Mesothelial cell of epicardium (in vitro differentiated cells): ENCODE measurements around the gene TLR8. TPM values are rescaled to one million over a fixed set of nuclear protein-coding genes. Genes with fewer than 3 reads are reported as not detected.

Experiments used
- DNase-seq, 2 experiments: peaks; one replicate each; pipeline ENCODE4 v3.0.0; 2021; ENCODE audit warnings: low spot score in 2 of 2; ENCODE audit not compliant: unreplicated experiment in 2 of 2
- H3K27ac Mint-ChIP-seq: 2 replicates; pipeline ENCODE4 v1.8.0; 2021; ENCODE audit warnings: mixed read lengths
- H3K27me3 Mint-ChIP-seq: 2 replicates; pipeline ENCODE4 v1.8.0; 2021; ENCODE audit warnings: low read depth, mixed read lengths
- H3K36me3 Mint-ChIP-seq: 2 replicates; pipeline ENCODE4 v1.8.0; 2021; ENCODE audit warnings: mixed read lengths
- H3K4me1 Mint-ChIP-seq: 2 replicates; pipeline ENCODE4 v1.8.0; 2021; ENCODE audit warnings: mixed read lengths
- H3K4me3 Mint-ChIP-seq: 2 replicates; pipeline ENCODE4 v1.8.0; 2021; ENCODE audit warnings: mild to moderate bottlenecking, moderate library complexity, mixed read lengths
- H3K9me3 Mint-ChIP-seq: 2 replicates; pipeline ENCODE4 v1.8.0; 2021; ENCODE audit warnings: mixed read lengths
- total RNA-seq: library from RNA; stranded (reverse); gene quantifications from 3 replicates; pipeline ENCODE4 v1.2.1, GENCODE V29; 2021
- TF ChIP-seq, protein P1 (sequence below): fragments of 200-600 bp; sonication (generic); IDR thresholded peaks from one replicate; pipeline ENCODE4 v1.5.0; 2021; ENCODE audit warnings: antibody characterized with exemption; ENCODE audit not compliant: unreplicated experiment

Gene TLR8
- total RNA-seq: not detected in 3 replicates

DNA sequence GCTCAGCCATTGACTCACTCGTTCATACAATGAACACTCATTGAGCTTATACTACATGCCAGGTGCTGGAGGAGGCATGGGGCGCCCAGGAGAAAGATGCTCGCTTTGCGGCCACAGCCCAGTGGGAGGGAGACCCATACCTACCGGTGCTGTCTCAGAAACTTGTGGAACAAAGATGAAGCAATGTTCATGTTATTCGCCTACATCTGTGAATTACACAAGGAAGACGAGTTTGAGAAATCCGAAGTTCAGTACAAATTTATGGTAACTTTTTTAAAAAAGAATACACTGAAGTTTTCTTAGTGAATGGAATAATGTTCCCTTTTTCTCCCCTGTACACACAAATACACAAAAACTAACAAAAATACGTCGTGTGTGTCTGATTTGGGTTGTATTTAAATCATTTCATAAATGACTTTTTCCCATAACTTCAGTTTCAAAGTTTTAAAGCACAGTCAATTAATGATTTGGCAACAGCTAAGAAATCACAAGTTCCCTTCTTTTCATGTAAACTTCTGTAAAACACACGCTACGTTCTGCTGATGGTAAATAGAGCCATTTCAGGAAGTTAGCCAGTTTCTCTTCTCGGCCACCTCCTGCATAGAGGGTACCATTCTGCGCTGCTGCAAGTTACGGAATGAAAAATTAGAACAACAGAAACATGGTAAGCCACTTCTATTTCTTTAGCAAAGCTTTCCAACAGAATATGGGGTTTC is at the start of gene TLR8:
Gene TLR8 (plus strand): TSS at position 575 of the 716 bp plus-strand sequence. CDS start 87 bp downstream, at position 662.
- TF ChIP-seq, protein P1, sequence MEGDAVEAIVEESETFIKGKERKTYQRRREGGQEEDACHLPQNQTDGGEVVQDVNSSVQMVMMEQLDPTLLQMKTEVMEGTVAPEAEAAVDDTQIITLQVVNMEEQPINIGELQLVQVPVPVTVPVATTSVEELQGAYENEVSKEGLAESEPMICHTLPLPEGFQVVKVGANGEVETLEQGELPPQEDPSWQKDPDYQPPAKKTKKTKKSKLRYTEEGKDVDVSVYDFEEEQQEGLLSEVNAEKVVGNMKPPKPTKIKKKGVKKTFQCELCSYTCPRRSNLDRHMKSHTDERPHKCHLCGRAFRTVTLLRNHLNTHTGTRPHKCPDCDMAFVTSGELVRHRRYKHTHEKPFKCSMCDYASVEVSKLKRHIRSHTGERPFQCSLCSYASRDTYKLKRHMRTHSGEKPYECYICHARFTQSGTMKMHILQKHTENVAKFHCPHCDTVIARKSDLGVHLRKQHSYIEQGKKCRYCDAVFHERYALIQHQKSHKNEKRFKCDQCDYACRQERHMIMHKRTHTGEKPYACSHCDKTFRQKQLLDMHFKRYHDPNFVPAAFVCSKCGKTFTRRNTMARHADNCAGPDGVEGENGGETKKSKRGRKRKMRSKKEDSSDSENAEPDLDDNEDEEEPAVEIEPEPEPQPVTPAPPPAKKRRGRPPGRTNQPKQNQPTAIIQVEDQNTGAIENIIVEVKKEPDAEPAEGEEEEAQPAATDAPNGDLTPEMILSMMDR: no peak
- no peak for DNase-seq
- Mint-ChIP-seq H3K27me3 (no peaks in the 10 kb centered on the region), H3K36me3 (no peaks in the 10 kb centered on the region), H3K27ac (no peak within 1 kb of the TSS), H3K4me1 (no peaks in the 10 kb centered on the region), H3K9me3 (peaks cover 11% of the 10 kb centered on the region), H3K4me3 (no peak within 1 kb of the TSS)

DNA sequence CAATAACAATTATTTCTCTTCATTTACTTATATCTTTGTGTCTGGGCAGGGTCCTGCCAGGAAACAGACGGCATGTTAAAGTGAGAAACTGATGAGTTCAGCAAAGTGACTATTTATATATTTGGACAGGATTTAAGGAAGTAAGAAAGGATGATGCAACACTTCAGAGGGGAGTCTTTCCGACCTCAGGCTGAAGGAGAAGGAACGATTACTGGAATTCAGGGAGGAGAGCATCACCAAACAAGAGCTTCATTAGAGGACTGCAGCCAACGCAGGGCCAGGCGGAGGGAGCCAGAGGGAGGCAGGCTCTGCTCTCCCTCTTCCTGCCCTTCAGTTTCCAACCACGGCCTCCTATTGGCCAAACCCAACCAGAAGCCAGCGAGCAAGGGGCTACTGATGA is 41.1 kb upstream of the TLR8 start:
- Mint-ChIP-seq H3K36me3 (peaks cover 2% of the 10 kb centered on the region), H3K27me3 (no peaks in the 10 kb centered on the region), H3K9me3 (peaks cover 44% of the 10 kb centered on the region), H3K4me1 (no peaks in the 10 kb centered on the region), H3K4me3 (no peak overlapping the region), H3K27ac (no peak overlapping the region)
- DNase-seq: no peak
- TF ChIP-seq, protein P1: no peak

DNA sequence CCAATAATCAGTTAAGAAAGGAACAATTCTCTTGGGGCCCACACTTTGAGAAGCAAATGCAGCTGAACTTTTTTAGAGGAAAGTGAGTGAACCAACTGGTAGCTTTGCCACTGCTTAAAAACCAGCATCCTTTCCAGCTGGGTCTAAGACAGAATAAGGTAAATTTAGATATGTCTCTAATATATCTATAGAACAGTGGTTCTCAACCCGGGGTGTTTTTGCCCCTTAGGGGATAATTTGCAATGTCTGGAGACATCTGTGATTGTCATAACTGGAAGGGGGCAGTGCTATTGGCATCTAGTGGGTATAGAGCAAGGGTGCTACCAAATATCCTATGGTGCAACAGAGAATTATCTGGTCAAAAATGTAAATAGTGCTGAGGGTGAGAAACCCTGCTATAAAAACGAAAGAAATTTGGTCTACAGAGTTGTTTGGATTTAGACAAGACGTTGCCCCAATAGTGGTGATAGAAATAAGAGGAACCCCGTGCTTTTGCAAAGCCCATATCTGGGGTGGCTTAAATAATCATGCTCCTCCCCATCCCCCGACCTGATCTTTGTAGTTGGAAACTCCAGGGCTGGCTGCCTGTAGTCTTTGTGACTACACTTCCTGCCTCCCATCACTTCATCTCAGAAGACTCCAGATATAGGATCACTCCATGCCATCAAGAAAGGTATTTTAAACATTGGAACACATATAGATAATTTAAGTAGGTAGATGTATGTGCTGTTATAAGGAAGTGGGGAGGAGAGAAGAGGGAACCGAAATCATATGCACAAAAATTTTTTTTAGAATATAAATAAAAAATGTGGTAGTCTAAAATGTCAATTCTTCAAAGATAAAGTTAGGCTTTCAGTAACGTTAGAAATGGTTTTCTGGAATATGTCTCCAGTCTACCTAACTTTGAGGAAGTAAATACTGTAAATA is 39.7 kb upstream of the TLR8 start, which contains the start of gene TLR7:
Gene TLR7 (plus strand): TSS at position 622 of the 927 bp plus-strand sequence. CDS start 507 bp downstream, outside the sequence.
- no peaks in the 10 kb centered on the region for H3K27me3 Mint-ChIP-seq
- no peak within 1 kb of the TSS for H3K4me3 Mint-ChIP-seq
- TF ChIP-seq, protein P1: no peak
- no peak for DNase-seq
- no peak within 1 kb of the TSS for H3K27ac Mint-ChIP-seq
- H3K4me1 Mint-ChIP-seq: no peaks in the 10 kb centered on the region
- H3K9me3 Mint-ChIP-seq: peaks cover 38% of the 10 kb centered on the region
- no peaks in the 10 kb centered on the region for H3K36me3 Mint-ChIP-seq

DNA sequence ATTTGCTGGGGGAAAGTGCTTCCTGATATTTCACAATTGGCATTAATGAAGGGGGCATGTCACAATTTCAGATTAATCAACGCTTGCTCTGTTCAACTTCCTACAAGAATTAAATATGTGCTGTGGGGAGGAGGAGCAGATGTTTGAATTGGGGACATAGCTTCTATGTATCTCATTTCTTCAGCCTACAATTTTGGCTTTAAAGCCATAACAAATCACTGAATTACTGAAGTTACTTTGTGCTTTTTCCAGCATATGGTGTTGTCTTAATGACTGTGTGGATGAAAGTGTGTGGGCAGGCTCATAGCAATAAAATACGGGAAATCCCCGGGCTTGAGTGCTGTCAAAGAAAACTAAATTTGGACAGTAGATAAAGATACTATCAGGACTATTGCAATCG is 38.7 kb upstream of the TLR8 start:
- H3K4me1 Mint-ChIP-seq: no peaks in the 10 kb centered on the region
- no peak overlapping the region for H3K27ac Mint-ChIP-seq
- no peaks in the 10 kb centered on the region for H3K27me3 Mint-ChIP-seq
- H3K36me3 Mint-ChIP-seq: no peaks in the 10 kb centered on the region
- no peak for DNase-seq
- TF ChIP-seq, protein P1: no peak
- no peak overlapping the region for H3K4me3 Mint-ChIP-seq
- peaks cover 35% of the 10 kb centered on the region for H3K9me3 Mint-ChIP-seq

DNA sequence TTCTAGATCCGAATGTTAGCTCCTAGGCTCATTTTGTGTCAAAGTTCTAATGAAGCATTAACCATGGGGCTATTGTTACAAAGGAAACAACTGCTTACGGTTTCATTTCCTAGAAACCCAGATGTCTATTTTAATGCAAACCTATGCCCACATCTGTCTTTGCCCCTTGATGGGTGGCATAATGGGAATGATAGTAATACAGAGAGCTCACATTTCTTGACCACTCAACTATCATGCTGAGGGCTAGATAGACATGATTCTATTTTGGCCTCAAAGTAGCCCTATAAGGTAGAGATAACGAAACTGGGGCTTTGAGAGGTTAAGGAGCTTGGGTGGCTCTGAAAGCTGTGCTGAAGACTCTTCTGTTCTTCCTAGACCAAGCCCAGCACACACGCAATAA is 37.7 kb upstream of the TLR8 start:
- TF ChIP-seq, protein P1: no peak
- Mint-ChIP-seq H3K9me3 (peaks cover 38% of the 10 kb centered on the region), H3K27me3 (no peaks in the 10 kb centered on the region)

More for the DNA sequence above, 37.7 kb upstream of the TLR8 start:
- no peak for DNase-seq
- Mint-ChIP-seq H3K4me1 (no peaks in the 10 kb centered on the region), H3K4me3 (no peak overlapping the region), H3K27ac (no peak overlapping the region), H3K36me3 (no peaks in the 10 kb centered on the region)
